Measurements from ENCODE around the gene CTU2. TPM values are rescaled to one million over a fixed set of nuclear protein-coding genes. Genes with fewer than 3 reads are reported as not detected.

The CTU2 gene
- total and polyA plus RNA-seq, 4 experiments from 2014 or later, result 11.5 to 21.1 (median 17.0) TPM

DNA sequence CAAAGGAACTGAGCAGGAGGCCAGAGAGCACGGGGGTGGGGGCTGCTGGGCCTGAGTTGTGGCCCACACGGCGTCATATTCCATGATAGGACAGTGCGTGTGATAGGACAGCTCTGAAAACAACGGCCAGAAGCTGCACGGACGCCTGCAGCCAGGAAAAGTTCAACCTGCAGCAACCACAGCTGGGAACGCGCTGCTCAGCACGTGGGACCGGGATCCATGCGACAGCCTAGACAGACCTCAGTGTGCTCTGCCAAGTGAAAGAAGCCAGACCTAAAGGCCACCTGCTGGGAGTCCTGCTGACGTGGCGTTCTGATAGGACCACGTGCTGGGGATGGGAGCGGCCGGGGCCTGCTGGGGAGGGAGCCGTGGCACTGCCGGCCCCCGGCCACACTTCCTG, 21.6 kb downstream of the CTU2 start:
- Histone ChIP-seq H3K27ac (ENCODE audit: low read depth, low read length) (no peak overlapping the region), H3K4me1 (ENCODE audit: insufficient read depth, low read length) (no peaks in the 10 kb centered on the region), H3K36me3 (ENCODE audit: insufficient read depth, low read length) (peaks cover 62% of the 10 kb centered on the region), H3K9me3 (ENCODE audit: control insufficient read depth in 1 of 2, low read length in 2 of 2) (no peaks in the 10 kb centered on the region), H3K4me3 (ENCODE audit: low read length in 2 of 2) (no peak overlapping the region), H3K27me3 (ENCODE audit: insufficient read depth, low read length) (no peaks in the 10 kb centered on the region)
- POLR2A ChIA-PET (ENCODE audit: partially characterized antibody), result no interaction called here
- CTCF ChIA-PET (ENCODE audit: partially characterized antibody), result no interaction called here
- intact Hi-C loops (cut with micrococcal nuclease), result no loop called here
- H3K9me3 Mint-ChIP-seq, result peaks cover 0 to 2% (median 0%) of the 10 kb centered on the region in 8 donors
- no peak for DNase-seq
- peak overlapping the region in 1 of 7 donors; percentile 72 for H3K27ac Mint-ChIP-seq
- no peak overlapping the region for H3K4me3 Mint-ChIP-seq
- no peaks in the 10 kb centered on the region for H3K27me3 Mint-ChIP-seq
- H3K4me1 Mint-ChIP-seq, result peaks cover 0 to 7% (median under 1%) of the 10 kb centered on the region in 4 donors
- H3K36me3 Mint-ChIP-seq, result peaks cover 10 to 35% of the 10 kb centered on the region in 2 donors

DNA sequence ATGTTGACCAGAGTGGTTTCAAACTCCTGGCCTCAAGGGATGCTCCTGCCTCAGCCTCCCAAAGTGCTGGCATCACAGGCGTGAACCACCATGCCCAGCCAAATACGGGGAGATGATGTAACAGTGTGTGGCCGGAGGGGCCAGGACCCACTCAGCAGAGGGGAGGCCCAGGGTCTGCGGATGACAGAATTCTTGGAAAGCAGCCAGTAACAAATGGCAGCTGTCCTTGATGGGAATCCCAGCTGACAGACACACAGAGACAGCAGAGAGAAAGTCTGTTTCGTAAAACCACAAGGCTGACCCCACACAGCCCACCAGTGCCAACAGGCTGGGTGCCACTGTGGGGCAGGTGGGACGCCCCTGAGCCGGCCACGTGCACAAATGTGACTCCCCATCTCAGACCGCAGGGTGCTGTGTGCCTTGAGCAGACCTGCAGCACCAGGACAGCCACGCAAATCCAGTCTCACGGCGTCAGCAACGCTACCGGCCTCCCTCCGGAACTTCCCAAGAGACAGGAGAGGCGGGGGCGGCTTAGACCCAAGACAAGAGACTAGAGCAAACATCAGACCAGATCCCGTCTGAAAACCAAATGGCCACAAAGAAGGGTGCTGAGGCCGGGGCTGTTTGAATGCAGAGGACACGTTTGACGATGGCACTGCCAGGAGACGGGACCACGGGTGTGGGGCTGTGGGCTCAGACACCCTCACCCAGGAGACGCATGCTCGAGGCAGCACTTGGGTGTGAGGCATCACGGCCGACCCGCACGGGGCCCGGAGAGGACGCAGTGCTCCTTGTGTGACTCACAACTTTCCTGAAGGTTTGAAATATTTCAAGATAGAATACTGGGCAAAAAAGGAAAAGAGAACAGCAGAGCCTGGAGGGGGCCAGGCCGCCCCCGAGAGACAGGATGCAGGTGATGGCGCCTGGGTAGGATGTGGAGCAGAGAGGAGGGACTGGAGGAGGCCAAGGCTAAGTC, 24.6 kb downstream of the CTU2 start:
- peaks cover 13 to 25% of the 10 kb centered on the region in 2 donors for H3K36me3 Mint-ChIP-seq

GRCh38 chr16:88731699-88732098, 25.4 kb downstream of the CTU2 start:
- H3K36me3 Mint-ChIP-seq, result peaks cover 10 to 21% of the 10 kb centered on the region in 2 donors
- ChIA-PET CTCF (ENCODE audit: partially characterized antibody) (no interaction called here), POLR2A (ENCODE audit: partially characterized antibody) (no interaction called here)
- H3K4me1 Mint-ChIP-seq, result peaks cover 0 to 7% (median 1%) of the 10 kb centered on the region in 4 donors
- no peaks in the 10 kb centered on the region for H3K27me3 Mint-ChIP-seq
- Histone ChIP-seq H3K4me1 (ENCODE audit: insufficient read depth, low read length) (no peaks in the 10 kb centered on the region), H3K27ac (ENCODE audit: low read depth, low read length) (no peak overlapping the region), H3K27me3 (ENCODE audit: insufficient read depth, low read length) (no peaks in the 10 kb centered on the region), H3K36me3 (ENCODE audit: insufficient read depth, low read length) (peaks cover 52% of the 10 kb centered on the region), H3K9me3 (ENCODE audit: control insufficient read depth in 1 of 2, low read length in 2 of 2) (no peaks in the 10 kb centered on the region), H3K4me3 (ENCODE audit: low read length in 2 of 2) (no peak overlapping the region)
- H3K27ac Mint-ChIP-seq, result peak overlapping the region in 1 of 7 donors; percentile 24
- intact Hi-C loops (cut with micrococcal nuclease), result no loop called here
- DNase-seq, result no peak
- H3K9me3 Mint-ChIP-seq, result peaks cover 0 to 2% (median 0%) of the 10 kb centered on the region in 8 donors
- H3K4me3 Mint-ChIP-seq, result no peak overlapping the region

More for the DNA sequence above, 24.6 kb downstream of the CTU2 start:
- Histone ChIP-seq H3K4me3 (ENCODE audit: low read length in 2 of 2) (no peak overlapping the region), H3K4me1 (ENCODE audit: insufficient read depth, low read length) (no peaks in the 10 kb centered on the region), H3K27ac (ENCODE audit: low read depth, low read length) (no peak overlapping the region), H3K27me3 (ENCODE audit: insufficient read depth, low read length) (no peaks in the 10 kb centered on the region), H3K9me3 (ENCODE audit: control insufficient read depth in 1 of 2, low read length in 2 of 2) (no peaks in the 10 kb centered on the region), H3K36me3 (ENCODE audit: insufficient read depth, low read length) (peaks cover 56% of the 10 kb centered on the region)
- ChIA-PET POLR2A (ENCODE audit: partially characterized antibody) (no interaction called here), CTCF (ENCODE audit: partially characterized antibody) (no interaction called here)
- intact Hi-C loops (cut with micrococcal nuclease), result no loop called here
- Mint-ChIP-seq H3K4me1 (peaks cover 0 to 7% (median 1%) of the 10 kb centered on the region in 4 donors), H3K27me3 (no peaks in the 10 kb centered on the region), H3K9me3 (peaks cover 0 to 2% (median 0%) of the 10 kb centered on the region in 8 donors), H3K4me3 (no peak overlapping the region), H3K27ac (peak overlapping the region in 4 of 7 donors; percentile 24 to 59 (median 54))
- DNase-seq, result no peak

- CTCF ChIA-PET (ENCODE audit: partially characterized antibody), result no interaction called here
- Mint-ChIP-seq H3K27me3 (no peaks in the 10 kb centered on the region), H3K4me3 (no peak overlapping the region), H3K4me1 (peaks cover 0 to 7% (median 1%) of the 10 kb centered on the region in 4 donors), H3K9me3 (peaks cover 0 to 2% (median 0%) of the 10 kb centered on the region in 8 donors), H3K27ac (no peak overlapping the region), H3K36me3 (peaks cover 10 to 21% of the 10 kb centered on the region in 2 donors)
- no peaks in the 10 kb centered on the region for H3K9me3 ChIP-seq (ENCODE audit: control insufficient read depth in 1 of 2, low read length in 2 of 2)
- peaks cover 45% of the 10 kb centered on the region for H3K36me3 ChIP-seq (ENCODE audit: insufficient read depth, low read length)
- no peak for DNase-seq
- no peak overlapping the region for H3K4me3 ChIP-seq (ENCODE audit: low read length in 2 of 2)
- peaks cover under 1% of the 10 kb centered on the region for H3K4me1 ChIP-seq (ENCODE audit: insufficient read depth, low read length)
- H3K27ac ChIP-seq (ENCODE audit: low read depth, low read length), result no peak overlapping the region
- POLR2A ChIA-PET (ENCODE audit: partially characterized antibody), result interaction anchor here (1.7 kb wide), 1 partner anchor 49 kb away, joined by 4 read pairs; no protein-coding TSS in a partner anchor
- intact Hi-C loops (cut with micrococcal nuclease), result no loop called here
- H3K27me3 ChIP-seq (ENCODE audit: insufficient read depth, low read length), result no peaks in the 10 kb centered on the region
Observed at GRCh38 chr16:88732172-88732960, 26.1 kb downstream of the CTU2 start.

DNA sequence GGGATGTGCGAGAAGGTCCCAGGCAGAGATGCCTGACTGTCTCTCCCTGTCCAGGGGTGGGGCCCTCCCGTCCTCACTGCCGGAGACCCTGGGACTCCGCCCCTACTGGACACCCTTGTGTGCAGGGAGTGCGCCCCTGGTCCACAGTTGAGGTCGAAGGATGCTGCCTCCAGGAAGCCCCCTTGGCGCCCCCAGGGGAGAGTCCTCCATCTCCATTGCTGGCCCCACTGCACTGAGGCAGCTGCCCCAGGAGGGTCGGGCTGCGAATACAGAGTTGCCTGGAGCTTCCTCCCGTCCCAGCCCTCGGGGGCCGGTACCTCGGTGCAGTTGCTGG, 26.6 kb downstream of the CTU2 start:
- H3K4me3 ChIP-seq (ENCODE audit: low read length in 2 of 2), result no peak overlapping the region
- CTCF ChIA-PET (ENCODE audit: partially characterized antibody), result interaction anchor here (0.9 to 1.2 kb wide), 2 partner anchors 10 to 50 kb away, joined by 3 to 5 read pairs; no protein-coding TSS in a partner anchor
- POLR2A ChIA-PET (ENCODE audit: partially characterized antibody), result interaction anchor here (1.1 to 1.7 kb wide), 2 partner anchors 48 to 124 kb away, joined by 3 to 4 read pairs; partner anchors contain the start of genes GALNS and TRAPPC2L
- intact Hi-C loops (cut with micrococcal nuclease), result no loop called here
- H3K4me1 Mint-ChIP-seq, result peaks cover 0 to 13% (median 1%) of the 10 kb centered on the region in 4 donors
- no peak overlapping the region for H3K27ac ChIP-seq (ENCODE audit: low read depth, low read length)
- H3K9me3 ChIP-seq (ENCODE audit: control insufficient read depth in 1 of 2, low read length in 2 of 2), result no peaks in the 10 kb centered on the region
- H3K36me3 Mint-ChIP-seq, result peaks cover 10 to 20% of the 10 kb centered on the region in 2 donors
- DNase-seq, result no peak
- H3K4me3 Mint-ChIP-seq, result no peak overlapping the region
- H3K27me3 ChIP-seq (ENCODE audit: insufficient read depth, low read length), result no peaks in the 10 kb centered on the region
- peaks cover 6% of the 10 kb centered on the region for H3K4me1 ChIP-seq (ENCODE audit: insufficient read depth, low read length)
- H3K27me3 Mint-ChIP-seq, result no peaks in the 10 kb centered on the region
- H3K36me3 ChIP-seq (ENCODE audit: insufficient read depth, low read length), result peaks cover 39% of the 10 kb centered on the region
- H3K9me3 Mint-ChIP-seq, result peaks cover 0 to 2% (median 0%) of the 10 kb centered on the region in 8 donors
- H3K27ac Mint-ChIP-seq, result no peak overlapping the region

DNA sequence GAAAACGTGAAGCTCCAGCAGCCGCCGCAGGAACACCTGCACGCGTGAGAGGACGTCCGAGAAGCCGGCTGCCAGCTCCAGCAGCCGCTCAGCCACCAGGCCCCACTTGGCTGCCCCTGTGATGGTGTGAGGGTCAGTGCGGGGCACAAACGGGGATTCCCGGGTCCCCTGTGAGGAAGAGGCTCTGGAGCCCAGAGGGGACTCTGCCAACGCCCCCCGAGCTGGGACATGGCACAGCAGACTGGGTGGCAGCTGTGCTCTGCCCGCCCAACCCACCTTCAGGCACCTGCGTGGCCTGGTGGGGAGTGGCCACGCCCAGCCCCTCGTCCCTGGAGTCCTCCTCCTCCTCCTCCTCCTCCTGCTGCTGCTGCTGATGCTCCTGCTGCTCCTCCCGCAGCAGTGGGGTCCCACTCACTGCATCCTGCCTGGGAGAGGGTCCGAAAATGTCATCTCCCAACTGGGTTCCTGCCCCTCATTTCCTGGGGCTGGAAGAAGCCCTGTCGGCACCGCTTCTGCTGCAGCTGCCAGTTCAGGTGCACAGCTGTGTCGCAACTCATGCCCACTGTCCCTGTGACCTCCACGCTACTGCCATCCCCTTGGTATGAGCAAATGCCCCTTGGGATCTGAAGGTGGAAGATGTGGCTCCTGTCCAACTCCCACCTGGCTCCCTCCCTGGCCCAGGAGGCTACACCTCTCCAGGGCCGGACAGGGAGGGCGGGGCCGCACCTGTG, 27.5 kb downstream of the CTU2 start:
- Mint-ChIP-seq H3K36me3 (peaks cover 10 to 20% of the 10 kb centered on the region in 2 donors), H3K9me3 (peaks cover 0 to 2% (median 0%) of the 10 kb centered on the region in 8 donors), H3K27me3 (no peaks in the 10 kb centered on the region), H3K4me1 (peaks cover 0 to 18% (median 2%) of the 10 kb centered on the region in 4 donors), H3K4me3 (no peak overlapping the region), H3K27ac (peak overlapping the region in 1 of 7 donors; percentile 23)
- Histone ChIP-seq H3K4me3 (ENCODE audit: low read length in 2 of 2) (no peak overlapping the region), H3K4me1 (ENCODE audit: insufficient read depth, low read length) (peaks cover 6% of the 10 kb centered on the region), H3K36me3 (ENCODE audit: insufficient read depth, low read length) (peaks cover 38% of the 10 kb centered on the region), H3K9me3 (ENCODE audit: control insufficient read depth in 1 of 2, low read length in 2 of 2) (no peaks in the 10 kb centered on the region), H3K27ac (ENCODE audit: low read depth, low read length) (no peak overlapping the region), H3K27me3 (ENCODE audit: insufficient read depth, low read length) (no peaks in the 10 kb centered on the region)
- ChIA-PET POLR2A (ENCODE audit: partially characterized antibody) (interaction anchor here (1.1 to 1.7 kb wide), 3 partner anchors 47 to 123 kb away, joined by 3 to 6 read pairs (median 4); partner anchors contain the start of genes GALNS and TRAPPC2L), CTCF (ENCODE audit: partially characterized antibody) (interaction anchor here (0.9 to 1.2 kb wide), 2 partner anchors 9 to 49 kb away, joined by 3 to 5 read pairs; no protein-coding TSS in a partner anchor)
- intact Hi-C loops (cut with micrococcal nuclease), result no loop called here
- DNase-seq, result no peak

Measured in CD4-positive, alpha-beta memory T cell (primary cell).